ENCODE data around the gene ADAD2.

Gene ADAD2

DNA sequence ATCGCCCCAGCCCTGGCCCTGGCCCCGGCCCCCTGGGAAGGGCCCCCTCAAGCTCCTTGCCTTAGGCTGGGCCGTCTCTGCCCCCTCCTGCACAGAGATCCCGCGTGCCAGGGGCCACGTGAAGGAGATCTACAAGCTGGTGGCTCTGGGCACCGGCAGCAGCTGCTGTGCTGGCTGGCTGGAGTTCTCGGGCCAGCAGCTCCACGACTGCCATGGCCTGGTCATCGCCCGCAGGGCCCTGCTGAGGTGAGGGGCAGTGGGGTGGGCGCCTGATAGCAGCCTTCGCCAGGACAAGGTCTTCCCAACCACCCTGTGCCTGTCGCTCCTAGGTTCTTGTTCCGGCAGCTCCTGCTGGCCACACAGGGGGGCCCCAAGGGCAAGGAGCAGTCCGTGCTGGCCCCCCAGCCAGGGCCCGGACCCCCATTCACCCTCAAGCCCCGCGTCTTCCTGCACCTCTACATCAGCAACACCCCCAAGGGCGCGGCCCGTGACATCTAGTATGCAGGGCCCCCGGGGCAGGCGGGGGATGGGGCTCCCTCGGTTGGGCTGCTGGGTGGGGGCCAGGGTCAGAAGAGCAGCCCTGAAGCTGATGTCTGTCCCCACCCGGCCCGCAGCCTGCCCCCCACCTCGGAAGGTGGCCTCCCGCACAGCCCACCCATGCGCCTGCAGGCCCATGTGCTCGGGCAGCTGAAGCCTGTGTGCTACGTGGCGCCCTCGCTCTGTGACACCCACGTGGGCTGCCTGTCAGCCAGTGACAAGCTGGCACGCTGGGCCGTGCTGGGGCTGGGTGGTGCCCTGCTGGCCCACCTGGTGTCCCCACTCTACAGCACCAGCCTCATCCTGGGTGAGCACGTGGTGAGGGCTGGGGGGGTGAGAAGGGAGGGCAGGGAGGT, 4.5 kb downstream of the ADAD2 start:
- H3K79me2 ChIP-seq (ENCODE audit: insufficient read depth, low read depth) = no peaks in the 10 kb centered on the region
- no peak overlapping the region for H3K9ac ChIP-seq
- H3K36me3 ChIP-seq (ENCODE audit: insufficient read depth) = no peaks in the 10 kb centered on the region
- no peak overlapping the region for H2AFZ ChIP-seq (ENCODE audit: low read depth)
- H3K4me2 ChIP-seq = no peak overlapping the region
- no peak overlapping the region for H3K27ac ChIP-seq
- no peaks in the 10 kb centered on the region for H4K20me1 ChIP-seq (ENCODE audit: insufficient read depth)
- TF ChIP-seq, protein P1, sequence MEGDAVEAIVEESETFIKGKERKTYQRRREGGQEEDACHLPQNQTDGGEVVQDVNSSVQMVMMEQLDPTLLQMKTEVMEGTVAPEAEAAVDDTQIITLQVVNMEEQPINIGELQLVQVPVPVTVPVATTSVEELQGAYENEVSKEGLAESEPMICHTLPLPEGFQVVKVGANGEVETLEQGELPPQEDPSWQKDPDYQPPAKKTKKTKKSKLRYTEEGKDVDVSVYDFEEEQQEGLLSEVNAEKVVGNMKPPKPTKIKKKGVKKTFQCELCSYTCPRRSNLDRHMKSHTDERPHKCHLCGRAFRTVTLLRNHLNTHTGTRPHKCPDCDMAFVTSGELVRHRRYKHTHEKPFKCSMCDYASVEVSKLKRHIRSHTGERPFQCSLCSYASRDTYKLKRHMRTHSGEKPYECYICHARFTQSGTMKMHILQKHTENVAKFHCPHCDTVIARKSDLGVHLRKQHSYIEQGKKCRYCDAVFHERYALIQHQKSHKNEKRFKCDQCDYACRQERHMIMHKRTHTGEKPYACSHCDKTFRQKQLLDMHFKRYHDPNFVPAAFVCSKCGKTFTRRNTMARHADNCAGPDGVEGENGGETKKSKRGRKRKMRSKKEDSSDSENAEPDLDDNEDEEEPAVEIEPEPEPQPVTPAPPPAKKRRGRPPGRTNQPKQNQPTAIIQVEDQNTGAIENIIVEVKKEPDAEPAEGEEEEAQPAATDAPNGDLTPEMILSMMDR (conservative IDR thresholded peaks at IDR 0.05; ENCODE audit: low read depth, low read length) = no peak
- H3K4me3 ChIP-seq (IDR thresholded peaks at IDR 0.05; ENCODE audit: insufficient read depth, low read depth, low read length) = no peak overlapping the region
- H3K27me3 ChIP-seq (ENCODE audit: insufficient read depth, low read depth) = peaks cover 41% of the 10 kb centered on the region; the same call in 1 of the 2 replicates
- no peaks in the 10 kb centered on the region for H3K4me1 ChIP-seq (ENCODE audit: low read depth, poor library complexity, severe bottlenecking)

DNA sequence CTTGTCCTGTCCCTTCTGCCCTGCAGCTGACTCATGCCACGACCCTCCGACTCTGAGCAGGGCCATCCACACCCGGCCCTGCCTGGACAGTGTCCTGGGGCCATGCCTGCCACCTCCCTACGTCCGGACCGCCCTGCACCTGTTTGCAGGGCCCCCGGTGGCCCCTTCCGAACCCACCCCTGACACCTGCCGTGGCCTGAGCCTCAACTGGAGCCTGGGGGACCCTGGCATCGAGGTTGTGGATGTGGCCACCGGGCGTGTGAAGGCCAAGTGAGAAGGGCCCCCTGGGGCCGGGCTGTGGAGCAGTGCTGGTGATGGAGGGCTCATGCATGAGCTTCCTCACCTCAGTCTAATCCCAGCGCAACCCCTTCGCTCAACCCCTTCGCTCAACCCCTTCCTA, 5.1 kb downstream of the ADAD2 start:
- Histone ChIP-seq H3K36me3 (ENCODE audit: insufficient read depth) (no peaks in the 10 kb centered on the region), H3K9ac (no peak overlapping the region), H4K20me1 (ENCODE audit: insufficient read depth) (no peaks in the 10 kb centered on the region), H3K27ac (no peak overlapping the region), H3K4me3 (IDR thresholded peaks at IDR 0.05; ENCODE audit: insufficient read depth, low read depth, low read length) (no peak overlapping the region), H2AFZ (ENCODE audit: low read depth) (no peak overlapping the region), H3K4me1 (ENCODE audit: low read depth, poor library complexity, severe bottlenecking) (no peaks in the 10 kb centered on the region), H3K79me2 (ENCODE audit: insufficient read depth, low read depth) (no peaks in the 10 kb centered on the region), H3K4me2 (no peak overlapping the region), H3K27me3 (ENCODE audit: insufficient read depth, low read depth) (peaks cover 41% of the 10 kb centered on the region; the same call in 1 of the 2 replicates)
- TF ChIP-seq, protein P1 (conservative IDR thresholded peaks at IDR 0.05; ENCODE audit: low read depth, low read length) = no peak

DNA sequence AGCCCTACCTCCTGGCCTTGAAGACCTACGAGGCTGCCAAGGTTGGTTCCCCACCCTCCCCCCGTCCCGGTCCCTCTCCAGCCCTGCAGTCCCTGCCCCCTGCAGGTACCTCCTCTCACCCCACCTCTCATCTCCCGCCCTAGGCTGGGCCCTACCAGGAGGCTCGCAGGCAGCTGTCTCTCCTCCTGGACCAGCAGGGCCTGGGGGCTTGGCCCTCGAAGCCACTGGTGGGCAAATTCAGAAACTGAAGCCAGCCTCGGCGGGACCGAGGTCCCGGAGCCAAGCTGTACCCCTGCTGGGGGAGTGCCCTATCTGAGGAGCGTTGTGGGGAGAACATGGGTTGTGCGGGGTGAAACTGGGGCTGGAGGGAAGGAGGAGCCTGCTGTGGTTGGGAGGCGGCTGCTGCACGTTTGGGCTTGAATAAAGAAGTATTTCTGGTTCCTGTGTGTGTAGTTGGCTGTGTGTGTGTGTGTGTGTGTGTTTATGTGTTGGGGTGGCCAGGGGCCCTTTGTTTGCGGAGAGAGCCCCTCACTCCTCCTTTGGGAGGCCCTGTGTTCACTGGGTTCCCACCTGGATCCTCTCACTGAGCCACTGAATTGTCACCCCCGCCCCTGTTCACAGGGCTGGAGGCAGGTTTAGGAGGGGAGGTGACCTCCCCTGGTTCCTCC, 5.9 kb downstream of the ADAD2 start:
- H3K27ac ChIP-seq = no peak overlapping the region
- H3K9ac ChIP-seq = no peak overlapping the region
- H3K4me3 ChIP-seq (IDR thresholded peaks at IDR 0.05; ENCODE audit: insufficient read depth, low read depth, low read length) = no peak overlapping the region
- H4K20me1 ChIP-seq (ENCODE audit: insufficient read depth) = no peaks in the 10 kb centered on the region
- H2AFZ ChIP-seq (ENCODE audit: low read depth) = no peak overlapping the region
- TF ChIP-seq, protein P1 (conservative IDR thresholded peaks at IDR 0.05; ENCODE audit: low read depth, low read length) = no peak
- H3K79me2 ChIP-seq (ENCODE audit: insufficient read depth, low read depth) = no peaks in the 10 kb centered on the region
- H3K4me1 ChIP-seq (ENCODE audit: low read depth, poor library complexity, severe bottlenecking) = no peaks in the 10 kb centered on the region
- no peak overlapping the region for H3K4me2 ChIP-seq
- H3K27me3 ChIP-seq (ENCODE audit: insufficient read depth, low read depth) = peaks cover 41% of the 10 kb centered on the region; the same call in 1 of the 2 replicates
- no peaks in the 10 kb centered on the region for H3K36me3 ChIP-seq (ENCODE audit: insufficient read depth)

DNA sequence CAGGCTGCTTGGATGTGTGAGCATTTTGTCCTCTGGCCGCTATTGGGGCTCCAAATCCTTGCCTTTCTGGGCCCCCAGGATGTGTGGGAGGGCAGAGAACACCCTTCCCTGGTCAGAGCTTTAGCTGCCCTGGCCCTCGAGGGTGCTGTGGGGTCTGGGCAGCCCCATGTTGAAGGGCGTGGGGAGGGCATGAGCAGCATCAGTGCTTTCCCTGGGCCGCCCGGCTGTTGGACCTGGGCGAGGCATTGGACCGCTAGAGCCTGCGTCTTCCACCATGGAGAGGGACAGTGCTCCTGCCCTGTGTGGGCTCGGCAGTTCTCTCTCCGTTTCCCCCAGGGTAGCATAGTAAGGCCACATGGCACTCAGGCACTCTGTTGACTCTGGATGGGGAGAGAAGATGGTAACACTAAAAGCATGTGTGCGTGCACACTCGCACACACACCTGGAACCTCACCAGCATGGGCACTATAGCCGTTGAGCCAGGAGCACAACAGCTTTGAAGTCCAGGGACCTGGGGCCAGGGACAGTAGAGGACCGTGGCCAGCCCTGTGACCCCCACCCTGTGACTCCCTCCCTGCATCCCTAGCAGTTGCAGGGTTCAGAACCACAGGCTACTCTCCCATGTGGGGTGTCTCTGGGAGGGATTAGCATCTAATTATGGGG, 6.6 kb downstream of the ADAD2 start:
- H3K9ac ChIP-seq = no peak overlapping the region
- H3K27ac ChIP-seq = no peak overlapping the region
- peaks cover 39% of the 10 kb centered on the region; the same call in 1 of the 2 replicates for H3K27me3 ChIP-seq (ENCODE audit: insufficient read depth, low read depth)
- H3K79me2 ChIP-seq (ENCODE audit: insufficient read depth, low read depth) = no peaks in the 10 kb centered on the region
- no peaks in the 10 kb centered on the region for H4K20me1 ChIP-seq (ENCODE audit: insufficient read depth)
- no peak overlapping the region for H3K4me2 ChIP-seq
- no peaks in the 10 kb centered on the region for H3K4me1 ChIP-seq (ENCODE audit: low read depth, poor library complexity, severe bottlenecking)
- no peak overlapping the region for H2AFZ ChIP-seq (ENCODE audit: low read depth)
- no peaks in the 10 kb centered on the region for H3K36me3 ChIP-seq (ENCODE audit: insufficient read depth)
- TF ChIP-seq, protein P1 (conservative IDR thresholded peaks at IDR 0.05; ENCODE audit: low read depth, low read length) = no peak
- no peak overlapping the region for H3K4me3 ChIP-seq (IDR thresholded peaks at IDR 0.05; ENCODE audit: insufficient read depth, low read depth, low read length)
